HG03103 (cell line): Measurements from ENCODE around the gene ZMYM1.
"Not testable (repeated sequence)": the region's sequence is repeated elsewhere in the genome, so short reads cannot be mapped to it uniquely, and the experiment has no call there.

Experiments
- ATAC-seq: cut with Tn5 transposase; IDR thresholded peaks from one replicate; pipeline ENCODE4 v1.9.1; 2021; ENCODE audit warnings: low read depth; ENCODE audit not compliant: unreplicated experiment

Gene ZMYM1

DNA sequence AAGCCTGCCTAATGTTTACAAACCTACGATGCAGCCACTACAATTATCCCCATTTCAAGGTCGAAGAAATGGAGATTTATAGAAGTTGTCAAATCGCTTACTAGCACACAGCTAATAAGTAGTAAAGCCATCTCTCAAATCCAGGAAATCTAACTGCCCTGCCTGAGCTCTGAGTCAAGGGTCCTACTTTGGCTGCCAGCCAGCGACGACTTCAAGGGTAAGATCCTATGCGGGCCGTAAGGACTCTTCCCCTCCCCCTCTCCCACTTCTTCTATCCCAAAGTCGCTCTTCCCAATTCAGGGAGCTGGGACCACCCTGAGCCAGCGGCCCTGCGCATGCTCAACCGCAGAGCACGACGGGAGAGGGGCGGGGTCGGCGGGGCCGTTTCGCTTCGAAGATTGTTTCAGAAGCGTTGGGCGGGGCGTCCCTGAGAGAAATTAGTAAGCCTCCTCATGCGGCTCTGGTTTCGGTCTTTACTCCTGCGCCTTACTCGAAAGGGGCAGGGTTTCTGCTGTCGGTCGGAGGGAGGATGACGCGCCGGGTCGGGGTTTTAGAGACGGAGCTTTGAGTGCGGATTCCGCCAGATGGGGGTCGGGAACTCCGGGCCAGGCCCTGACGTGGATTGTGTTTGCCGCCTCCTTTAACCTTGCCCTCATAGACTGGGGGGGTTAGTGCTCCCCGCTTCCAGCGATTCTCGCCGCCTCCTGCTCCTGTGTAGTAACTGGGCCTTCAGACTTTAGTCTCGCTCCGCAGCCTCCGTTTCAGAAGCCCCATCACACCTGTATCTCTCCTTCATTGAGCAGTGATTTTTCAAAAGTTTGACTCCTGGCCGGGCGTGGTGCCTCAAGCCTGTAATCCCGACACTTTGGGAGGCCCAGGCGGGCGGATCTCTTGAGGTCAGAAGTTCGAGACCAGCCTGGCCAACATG lies at the start of gene ZMYM1:
Gene ZMYM1 (plus strand): TSS at position 383 of the 928 bp plus-strand sequence. CDS start 14,603 bp downstream, outside the sequence.
- ATAC-seq, result no peak

DNA sequence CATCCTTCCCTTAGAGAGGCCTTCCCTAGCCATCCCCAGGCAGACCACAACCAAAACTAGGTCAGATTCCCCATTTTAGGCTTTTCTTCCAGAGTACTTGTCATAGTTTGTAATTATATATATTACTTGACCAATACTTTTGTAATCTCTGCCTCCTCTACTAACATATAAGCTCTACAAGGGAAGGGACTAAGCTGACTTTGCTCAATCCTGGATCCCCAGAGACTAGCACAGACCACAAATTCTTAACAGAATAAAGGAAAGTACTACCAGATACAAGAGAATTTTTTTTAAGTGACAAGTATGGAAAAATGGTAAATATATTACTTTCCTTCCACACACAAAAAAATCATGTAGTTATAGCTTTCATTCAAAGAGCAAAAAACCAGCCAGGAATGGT lies 49.4 kb upstream of the ZMYM1 start:
- no peak for ATAC-seq

DNA sequence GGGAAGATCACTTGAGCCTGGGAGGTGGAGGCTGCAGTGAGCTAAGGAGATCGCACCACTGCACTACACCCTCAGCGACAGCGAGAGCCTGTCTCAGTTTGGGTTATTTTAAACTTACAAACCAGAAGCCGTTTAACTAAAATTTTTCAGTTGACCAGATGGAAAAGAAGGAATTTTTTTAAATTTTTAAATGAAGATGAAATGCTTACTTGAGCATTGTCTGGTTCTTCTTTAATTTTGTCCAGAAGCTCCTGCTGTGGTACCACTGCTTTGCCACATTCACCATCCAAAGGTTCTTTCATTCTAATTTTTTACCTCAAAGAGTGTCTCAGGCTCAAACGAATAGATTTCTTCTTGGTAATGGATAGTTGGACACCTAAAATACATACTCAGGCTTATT lies 48.8 kb upstream of the ZMYM1 start:
- no peak for ATAC-seq

DNA sequence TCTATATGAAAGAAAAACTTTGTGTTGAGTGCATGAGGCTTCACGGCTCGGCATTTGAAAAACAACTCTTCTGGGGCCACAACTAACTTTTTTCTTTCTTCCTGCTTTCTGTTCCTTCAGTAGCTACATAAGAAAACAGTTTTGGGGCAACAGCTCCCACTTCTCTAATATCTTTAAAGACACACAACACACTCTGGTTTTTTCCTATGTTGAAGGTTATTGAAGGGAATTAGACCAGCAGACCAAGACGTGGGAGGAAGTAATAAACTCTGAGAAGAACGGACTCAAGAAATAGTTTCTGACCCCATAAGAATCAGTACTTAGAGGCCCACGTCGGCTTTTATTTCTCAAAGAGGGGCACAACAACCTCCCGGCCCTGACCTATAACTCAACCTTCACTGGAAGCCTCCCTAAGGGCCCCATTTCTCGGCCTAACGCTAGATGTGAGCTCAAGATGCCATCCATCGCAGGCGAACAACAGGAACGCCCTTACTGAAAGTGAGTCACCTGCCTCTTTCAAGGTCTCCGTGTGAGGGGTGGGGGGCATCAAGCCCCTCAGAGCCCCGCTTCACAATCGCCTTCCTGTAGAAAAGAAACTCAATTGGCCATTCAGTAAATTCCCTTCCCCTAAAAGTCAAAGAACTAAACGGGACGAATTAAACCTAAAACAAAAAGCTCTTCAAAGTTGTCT lies 48.3 kb upstream of the ZMYM1 start:
- ATAC-seq, result no peak

DNA sequence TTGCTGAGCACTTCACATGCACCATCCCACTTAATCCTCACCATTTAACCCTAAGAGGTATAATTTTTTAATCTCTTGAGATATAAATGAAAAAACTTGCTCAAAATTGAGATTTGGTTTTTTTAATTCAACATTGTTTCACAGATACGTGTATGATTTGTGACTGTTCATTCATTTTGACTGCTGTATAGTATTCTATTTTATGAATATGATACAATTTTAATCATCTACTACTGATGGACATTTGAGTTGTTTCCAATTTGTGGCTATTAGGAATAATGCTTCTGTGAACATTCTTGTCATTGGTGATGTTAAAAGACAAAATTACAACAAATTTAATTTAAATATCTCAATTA lies 46.8 kb upstream of the ZMYM1 start:
- no peak for ATAC-seq

DNA sequence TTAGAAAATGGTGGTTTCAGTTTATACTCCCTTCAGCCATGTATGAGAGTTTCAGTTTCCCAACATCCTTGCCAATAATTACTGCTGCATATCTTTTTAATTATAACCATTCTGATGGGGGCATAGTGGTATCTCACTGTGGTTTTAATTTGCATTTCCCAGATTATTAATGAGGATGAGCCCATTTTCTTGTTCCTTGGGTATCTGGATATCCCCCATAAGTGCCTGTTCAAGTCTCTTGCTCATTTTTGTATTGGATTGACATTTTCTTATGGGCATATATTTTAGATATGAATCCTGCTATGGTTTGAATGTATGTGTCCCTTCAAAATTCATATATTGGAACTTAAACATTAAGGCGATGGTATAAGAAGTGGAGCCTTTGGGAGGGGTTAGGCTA lies 45.8 kb upstream of the ZMYM1 start:
- ATAC-seq, result no peak

DNA sequence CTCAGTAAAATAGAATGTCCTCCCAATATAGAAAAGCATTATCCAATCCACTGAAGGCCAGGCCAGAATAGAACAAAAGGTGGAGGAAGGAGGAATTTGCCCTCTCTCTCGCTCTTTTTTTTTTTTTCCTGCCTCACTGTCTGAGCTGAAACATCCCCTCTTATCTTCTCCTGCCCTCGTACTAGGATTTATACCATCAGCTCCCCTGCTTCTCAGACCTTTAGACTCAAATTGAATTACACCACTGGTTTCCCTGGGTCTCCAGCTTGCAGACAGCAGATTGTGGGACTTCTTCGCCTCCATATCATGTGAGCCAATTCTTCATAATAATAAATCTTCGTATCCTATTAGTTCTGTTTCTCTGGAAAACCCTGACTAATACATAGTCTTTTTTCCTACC lies 42.6 kb upstream of the ZMYM1 start:
- no peak for ATAC-seq

DNA sequence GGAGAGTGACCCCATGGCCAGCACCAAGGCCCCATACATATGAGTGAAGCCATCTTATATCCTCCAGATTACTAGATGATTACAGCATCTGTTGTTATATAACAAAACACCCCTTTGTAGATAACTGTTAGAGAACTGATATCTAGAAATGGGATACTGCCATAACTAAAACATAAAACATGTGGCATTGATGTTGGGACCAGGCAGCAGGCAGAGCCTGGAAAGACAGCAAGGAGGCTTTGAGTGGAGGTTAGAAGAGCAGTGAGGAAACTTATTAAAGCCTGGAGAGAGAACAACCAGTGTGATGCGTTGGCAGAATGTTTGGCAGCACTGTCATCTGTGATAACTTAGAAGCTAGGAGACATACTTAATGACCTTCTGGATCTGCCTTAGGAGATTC lies 42.0 kb upstream of the ZMYM1 start:
- ATAC-seq, result no peak

DNA sequence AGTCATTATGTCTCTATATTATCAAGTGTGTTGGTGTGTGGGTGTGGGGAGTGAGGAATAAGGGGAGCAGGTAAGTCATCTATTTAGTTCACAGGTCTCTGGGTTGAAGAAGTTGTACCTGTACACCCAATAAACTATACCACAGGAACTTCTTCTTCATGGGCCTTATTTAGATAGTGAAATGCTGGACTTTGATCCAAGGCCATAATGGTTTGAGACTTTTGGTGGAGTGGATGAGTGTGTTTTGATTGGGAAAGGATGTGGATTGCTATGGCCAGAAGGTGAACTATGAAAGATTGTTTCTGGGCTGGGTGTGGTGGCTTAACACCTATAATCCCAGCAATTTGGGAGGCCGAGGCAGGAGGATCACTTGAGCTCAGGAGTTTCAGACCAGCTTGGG lies 40.5 kb upstream of the ZMYM1 start:
- no peak for ATAC-seq

DNA sequence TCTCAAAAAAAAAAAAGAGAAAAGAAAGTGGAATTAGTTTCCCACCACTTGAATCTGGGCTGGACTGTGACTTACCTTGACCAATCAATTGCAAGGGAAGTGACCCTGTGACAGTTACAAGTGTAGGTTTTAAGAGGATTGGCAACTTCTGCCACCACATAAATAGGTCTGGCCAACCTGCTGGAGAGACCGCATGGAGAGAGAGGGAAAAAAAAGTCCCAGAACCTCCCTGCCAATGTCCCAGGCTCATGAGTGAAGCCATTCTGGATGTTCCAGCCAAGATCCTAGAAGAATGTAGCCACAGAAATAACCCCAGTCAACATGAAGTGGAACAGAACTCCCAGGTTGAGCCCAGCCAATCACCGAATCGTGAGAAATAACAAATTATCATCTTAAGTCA lies 35.7 kb upstream of the ZMYM1 start:
- no peak for ATAC-seq

DNA sequence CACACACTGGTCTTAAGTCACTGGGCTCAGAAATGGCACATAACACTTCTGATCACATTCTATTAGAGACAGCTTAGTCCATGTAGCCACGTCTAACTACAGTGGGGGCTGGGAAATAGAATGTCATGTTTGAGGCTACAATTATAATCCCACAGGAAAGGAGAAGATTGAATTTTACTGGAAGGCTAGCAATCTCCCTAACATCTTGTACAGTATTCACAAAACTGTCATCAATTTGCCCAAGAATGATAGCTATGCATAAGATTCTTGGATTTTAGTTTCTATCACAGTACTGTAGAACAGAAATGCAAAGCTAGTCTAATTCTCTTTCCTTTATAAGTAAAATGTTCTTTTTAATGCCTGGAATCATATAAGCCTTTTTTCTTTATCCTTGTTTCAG lies 34.8 kb upstream of the ZMYM1 start:
- no peak for ATAC-seq

DNA sequence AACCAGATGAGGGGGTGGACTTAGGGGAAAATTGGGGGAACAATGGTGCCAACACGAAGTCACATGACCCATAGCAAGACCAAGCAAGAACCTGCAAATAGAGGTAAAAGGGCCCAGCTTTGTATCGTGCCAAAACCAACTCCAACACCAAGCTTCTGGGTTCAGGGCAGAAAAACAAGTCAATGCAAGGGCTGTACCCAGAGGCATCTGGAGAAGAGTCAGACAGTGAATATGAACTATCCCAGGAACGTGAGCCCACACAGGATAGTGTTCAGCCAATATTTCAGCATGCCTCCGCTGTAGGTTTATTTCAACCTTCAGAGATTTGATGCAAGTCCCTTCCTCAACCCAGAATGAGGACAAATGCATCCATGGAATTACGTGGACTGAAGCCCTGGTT lies 32.5 kb upstream of the ZMYM1 start:
- ATAC-seq, result no peak

DNA sequence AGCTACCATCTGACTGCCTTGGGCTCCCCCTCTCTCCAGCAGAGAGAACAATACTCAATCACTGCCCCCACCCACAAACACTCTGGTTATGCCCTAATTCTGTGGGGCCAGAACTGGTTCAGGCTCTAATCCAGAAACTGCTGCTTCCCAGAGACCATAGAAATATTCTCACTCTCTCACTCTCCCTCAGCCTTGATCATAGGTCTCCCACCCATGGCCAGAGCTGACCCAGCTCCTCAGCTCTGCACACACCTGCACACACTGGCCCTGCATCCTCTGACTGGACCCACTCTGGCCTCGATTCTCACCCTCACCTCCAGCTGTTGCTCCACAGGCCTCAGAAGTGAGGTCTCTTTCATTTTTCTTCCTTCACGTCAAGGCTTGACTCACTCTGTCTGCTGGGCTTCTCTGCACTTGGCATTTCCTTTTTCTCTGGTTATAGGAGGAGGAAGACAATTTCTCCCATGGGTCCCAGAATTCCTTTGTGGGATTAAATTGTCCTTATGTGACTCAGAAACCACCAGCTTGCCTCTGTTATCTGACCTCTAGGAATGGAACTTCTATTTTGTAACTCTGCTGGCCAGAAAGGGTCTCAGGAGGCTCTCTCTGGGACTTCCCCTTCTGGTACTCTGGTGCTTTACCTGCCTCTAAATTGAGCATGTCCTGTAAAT lies 31.9 kb upstream of the ZMYM1 start:
- no peak for ATAC-seq

DNA sequence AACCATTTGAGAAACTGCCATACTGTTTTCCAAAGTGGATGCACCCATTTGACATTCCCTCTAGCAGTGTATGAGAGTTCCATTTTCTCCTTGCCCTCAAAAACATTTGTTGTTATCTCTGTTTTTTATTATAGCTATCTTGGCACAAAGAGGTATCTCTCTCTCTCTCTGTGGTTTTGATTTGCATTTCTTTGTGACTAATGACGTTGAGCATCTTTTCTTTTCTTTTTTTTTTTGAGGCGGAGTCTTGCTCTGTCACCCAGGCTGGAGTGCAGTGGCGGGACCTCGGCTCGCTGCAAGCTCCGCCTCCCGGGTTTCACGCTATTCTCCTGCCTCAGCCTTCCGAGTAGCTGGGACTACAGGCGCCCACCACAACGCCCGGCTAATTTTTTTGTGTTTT lies 30.1 kb upstream of the ZMYM1 start:
- no peak for ATAC-seq

DNA sequence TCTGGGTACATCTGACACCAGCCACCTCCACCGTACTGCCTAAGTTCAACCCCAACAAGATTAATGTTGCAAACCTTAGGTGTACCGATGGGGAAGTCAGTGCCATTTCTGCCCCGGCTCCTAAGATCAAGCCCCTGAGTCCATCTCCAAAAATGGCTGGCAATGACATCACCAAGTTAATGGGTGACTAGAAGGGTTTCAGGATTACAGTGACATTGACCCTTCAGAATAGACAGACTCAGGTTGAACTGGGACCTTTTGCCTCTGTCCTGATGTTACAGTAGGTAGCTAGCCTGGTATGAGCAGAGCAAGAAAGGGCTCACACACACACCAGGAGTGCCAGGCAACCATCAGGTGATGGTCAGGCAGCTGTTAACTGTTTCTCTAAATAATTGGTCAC lies 25.8 kb upstream of the ZMYM1 start:
- no peak for ATAC-seq

DNA sequence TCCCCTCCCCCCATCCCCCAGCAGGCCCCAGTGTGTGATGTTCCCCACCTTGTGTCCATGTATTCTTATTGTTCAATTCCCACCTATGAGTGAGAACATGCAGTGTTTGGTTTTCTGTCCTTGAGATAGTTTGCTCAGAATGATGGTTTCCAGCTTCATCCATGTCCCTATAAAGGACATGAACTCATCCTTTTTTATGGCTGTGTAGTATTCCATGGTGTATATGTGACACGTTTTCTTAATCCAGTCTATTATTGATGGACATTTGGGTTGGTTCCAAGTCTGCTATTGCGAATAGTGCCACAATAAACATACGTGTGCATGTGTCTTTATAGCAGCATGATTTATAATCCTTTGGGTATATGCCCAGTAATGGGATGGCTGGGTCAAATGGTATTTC lies 24.9 kb upstream of the ZMYM1 start:
- ATAC-seq, result not testable (repeated sequence)

DNA sequence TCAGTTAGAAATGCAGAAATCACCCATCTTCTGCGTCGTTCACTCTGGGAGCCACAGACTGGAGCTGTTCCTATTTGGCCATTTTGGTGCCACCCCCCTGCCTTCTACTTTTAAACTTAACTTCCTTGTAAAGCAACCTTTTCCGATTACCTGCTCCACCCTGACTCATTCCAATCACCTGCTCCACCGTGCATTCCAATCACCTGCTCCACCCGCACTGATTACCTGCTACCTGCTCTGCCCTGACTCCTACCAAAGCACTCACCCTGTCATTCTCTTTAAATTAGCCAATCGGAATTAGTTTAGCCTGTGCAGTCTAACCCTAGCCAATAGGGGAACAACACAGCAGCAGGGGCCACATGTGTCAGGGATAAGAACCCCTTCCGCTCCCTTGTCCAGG lies 20.9 kb upstream of the ZMYM1 start:
- ATAC-seq, result not testable (repeated sequence)

DNA sequence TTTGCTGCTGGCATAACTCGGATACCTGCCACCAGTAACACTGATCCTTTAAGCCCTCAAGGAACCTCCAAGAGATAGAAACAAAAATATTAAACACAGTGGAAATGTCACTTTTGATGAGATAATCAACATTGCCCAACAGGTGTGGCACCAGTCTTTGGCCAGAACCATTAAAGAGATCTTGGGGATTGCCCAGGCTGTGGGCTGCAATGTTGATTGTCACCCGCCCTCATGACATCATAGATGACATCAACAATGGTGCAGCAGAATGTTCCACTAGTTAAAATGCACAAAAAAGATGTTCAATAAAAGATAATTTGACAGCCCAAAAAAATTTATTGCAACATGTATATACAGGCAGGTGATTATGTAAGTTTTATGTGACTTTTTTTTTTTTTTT lies 20.2 kb upstream of the ZMYM1 start:
- ATAC-seq, result no peak

DNA sequence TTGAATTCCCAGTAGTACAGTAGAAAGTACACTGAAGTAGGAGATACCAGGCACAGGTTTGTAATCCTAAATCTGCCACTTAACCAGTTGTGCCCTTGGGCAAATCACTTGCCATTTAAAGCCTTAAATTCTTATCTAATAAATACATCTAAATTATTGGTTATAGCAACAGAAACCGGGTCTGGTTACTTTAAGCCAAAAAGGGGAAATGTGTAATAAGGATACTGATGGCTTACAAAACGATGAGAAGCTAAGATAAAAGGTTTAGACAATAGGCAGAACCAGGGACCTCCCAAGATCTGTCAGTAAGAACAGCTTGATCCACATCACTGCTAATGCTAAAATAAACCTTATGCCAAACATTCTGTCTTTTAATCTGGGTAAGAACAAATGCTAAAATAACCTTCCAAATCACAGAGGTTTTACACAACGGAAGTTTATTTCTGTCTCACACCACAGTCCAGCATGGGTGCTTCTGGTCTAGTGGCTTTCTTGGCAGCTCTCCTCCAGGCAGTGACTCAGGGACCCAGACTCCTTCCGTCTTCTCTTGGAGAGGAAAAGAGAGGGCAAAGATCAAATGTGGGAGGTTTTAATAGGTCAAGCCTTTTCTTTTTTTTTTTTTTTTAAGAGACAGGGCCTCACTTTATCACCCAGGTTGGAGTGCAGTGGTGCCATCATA lies 16.5 kb upstream of the ZMYM1 start:
- ATAC-seq, result no peak

DNA sequence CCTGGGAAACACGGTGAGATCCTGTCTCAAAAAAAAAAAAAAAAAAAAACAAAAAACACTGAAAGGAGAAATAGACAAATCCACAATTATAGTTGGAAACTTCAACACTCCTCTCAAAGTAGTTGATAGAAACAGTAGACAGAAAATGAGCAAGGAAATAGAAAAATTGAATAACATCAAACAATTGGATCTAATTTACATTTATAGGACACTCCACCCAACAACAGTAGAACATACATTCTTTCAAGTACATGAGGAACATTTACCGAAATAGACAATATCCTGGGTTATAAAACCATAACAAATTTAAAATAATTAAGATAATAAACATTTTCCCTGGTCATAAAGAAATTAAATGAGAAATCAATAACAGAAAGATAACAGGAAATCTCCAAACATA lies 14.9 kb upstream of the ZMYM1 start:
- no peak for ATAC-seq

DNA sequence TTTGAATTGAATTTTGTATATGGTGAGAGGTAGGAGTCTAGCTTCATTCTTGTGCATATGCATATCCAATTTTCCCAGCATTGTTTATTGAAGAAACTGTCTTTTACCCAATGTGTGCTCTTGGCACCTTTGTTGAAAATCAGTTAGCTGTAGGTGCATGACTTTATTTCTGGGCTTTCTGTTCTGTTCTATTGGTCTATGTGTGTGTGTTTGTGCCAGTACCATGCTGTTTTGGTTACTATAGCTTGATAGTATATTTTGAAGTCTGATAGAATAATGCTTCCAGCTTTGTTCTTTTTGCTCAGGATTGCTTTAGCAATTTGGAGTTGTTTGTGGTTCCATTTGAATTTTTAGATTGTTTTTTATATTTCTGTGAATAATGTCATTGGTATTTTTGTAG lies 9.4 kb upstream of the ZMYM1 start:
- no peak for ATAC-seq
